WERI-Rb-1 (cell line): ENCODE data around the gene MLLT10.

Source experiments
- DNase-seq: peaks from one replicate; pipeline ENCODE4 v3.0.0-alpha.2; 2020
- H3K27ac ChIP-seq: fragments of 250-450 bp; sonication (Bioruptor Pico); 2 replicates; pipeline ENCODE4 v1.5.1; 2020; ENCODE audit warnings: mild to moderate bottlenecking, moderate library complexity
- H3K27me3 ChIP-seq: fragments of 250-450 bp; sonication (Bioruptor Pico); 2 replicates; pipeline ENCODE4 v1.5.1; 2021; ENCODE audit warnings: mild to moderate bottlenecking, low read depth, moderate library complexity; ENCODE audit not compliant: insufficient read depth, severe bottlenecking
- H3K36me3 ChIP-seq: fragments of 250-450 bp; sonication (Bioruptor Pico); 2 replicates; pipeline ENCODE4 v1.5.1; 2020; ENCODE audit warnings: mild to moderate bottlenecking, moderate library complexity
- H3K4me3 ChIP-seq: 2 replicates; pipeline ENCODE4 v1.5.1; 2011; ENCODE audit warnings: low read depth, mild to moderate bottlenecking, control low read depth, low read length
- H3K9me3 ChIP-seq: fragments of 250-450 bp; sonication (Bioruptor Pico); 2 replicates; pipeline ENCODE4 v1.5.1; 2021; ENCODE audit warnings: mild to moderate bottlenecking, moderate library complexity; ENCODE audit not compliant: severe bottlenecking
- CTCF ChIP-seq: IDR thresholded peaks from 2 replicates; pipeline ENCODE4 v1.5.1; 2011; ENCODE audit warnings: low read depth, mild to moderate bottlenecking, control low read depth, inconsistent platforms, low read length

MLLT10 gene

GRCh38 chr10:21509341-21510240, 24.4 kb upstream of the MLLT10 start:
- no peak for DNase-seq
- Histone ChIP-seq H3K27ac (no peak overlapping the region), H3K36me3 (no peaks in the 10 kb centered on the region), H3K9me3 (no peaks in the 10 kb centered on the region), H3K27me3 (no peaks in the 10 kb centered on the region), H3K4me3 (no peak overlapping the region)
- TF ChIP-seq CTCF, result no peak

- Histone ChIP-seq H3K27ac (no peak overlapping the region), H3K9me3 (no peaks in the 10 kb centered on the region), H3K4me3 (no peak overlapping the region), H3K36me3 (no peaks in the 10 kb centered on the region), H3K27me3 (no peaks in the 10 kb centered on the region)
- no peak for TF ChIP-seq CTCF
- DNase-seq, result no peak
Measured at GRCh38 chr10:21510241-21511094, 23.6 kb upstream of the MLLT10 start.

- no peak for DNase-seq
- Histone ChIP-seq H3K36me3 (no peaks in the 10 kb centered on the region), H3K27me3 (no peaks in the 10 kb centered on the region), H3K4me3 (no peak overlapping the region), H3K27ac (no peak overlapping the region), H3K9me3 (no peaks in the 10 kb centered on the region)
- TF ChIP-seq CTCF, result no peak
Measured at GRCh38 chr10:21511095-21511570, 22.9 kb upstream of the MLLT10 start.

GRCh38 chr10:21511946-21512572, 22.0 kb upstream of the MLLT10 start:
- Histone ChIP-seq H3K9me3 (no peaks in the 10 kb centered on the region), H3K27ac (no peak overlapping the region), H3K36me3 (no peaks in the 10 kb centered on the region), H3K4me3 (no peak overlapping the region), H3K27me3 (no peaks in the 10 kb centered on the region)
- no peak for TF ChIP-seq CTCF
- no peak for DNase-seq

- Histone ChIP-seq H3K27me3 (no peaks in the 10 kb centered on the region), H3K9me3 (no peaks in the 10 kb centered on the region), H3K27ac (no peak overlapping the region), H3K36me3 (no peaks in the 10 kb centered on the region), H3K4me3 (no peak overlapping the region)
- TF ChIP-seq CTCF, result no peak
- no peak for DNase-seq
Measured at GRCh38 chr10:21512573-21513404, 21.2 kb upstream of the MLLT10 start.
